ENCODE data around the gene GSE1. TPM values are rescaled to one million over a fixed set of nuclear protein-coding genes. Genes with fewer than 3 reads are reported as not detected.

Gene GSE1
- total and polyA plus RNA-seq, 2 of the 13 experiments (the other 11 are each of a cell fraction or from before 2014, with no cell fraction given), result 16.1 to 31.2 TPM

DNA sequence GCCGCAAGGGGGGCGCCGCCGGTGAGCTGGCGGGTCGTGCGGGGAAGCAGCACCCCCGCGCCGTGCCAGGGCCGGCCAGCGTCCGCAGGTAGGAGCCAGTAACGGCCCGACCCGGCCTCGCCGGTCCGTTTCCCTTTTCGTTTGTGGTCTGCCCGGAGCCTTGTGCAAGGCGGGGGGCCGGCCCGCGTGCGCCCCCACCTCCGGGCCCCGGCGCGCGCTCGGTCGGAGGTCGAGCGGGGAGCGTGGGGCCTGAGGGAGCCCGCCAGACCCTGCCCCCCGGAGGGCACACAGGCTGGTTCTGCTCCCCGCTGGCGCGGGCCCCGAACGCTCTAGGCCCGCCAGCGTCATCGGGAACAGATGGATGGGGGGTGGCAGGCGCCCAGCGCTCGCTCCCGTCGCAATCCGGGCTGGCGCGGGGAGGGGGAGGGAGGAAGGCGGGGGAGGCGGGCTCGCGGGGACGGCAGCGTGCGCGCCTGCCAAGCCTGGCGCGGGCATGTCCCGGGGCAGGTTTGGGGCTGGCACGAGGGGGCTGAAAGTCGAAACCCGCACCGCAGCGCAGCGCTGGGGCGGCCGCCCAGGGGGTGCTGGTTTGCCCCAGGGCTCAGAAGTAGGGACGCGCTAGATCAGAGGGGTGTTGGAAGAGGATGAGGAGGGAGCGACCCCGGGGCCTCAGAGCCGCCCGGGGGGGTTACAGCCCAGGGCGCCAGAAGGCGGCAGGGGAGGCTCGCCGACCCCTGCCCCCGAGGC, 1.5 kb upstream of the GSE1 start (continued):
- TF ChIP-seq AHDC1 (CRISPR knock-in tag; IDR thresholded peaks at IDR 0.05; ENCODE audit: borderline replicate concordance), result no peak
- TF ChIP-seq ZNF629 (CRISPR knock-in tag; conservative IDR thresholded peaks at IDR 0.05), result no peak
- peak; percentile 66; the same call in 1 of the 2 replicates for TF ChIP-seq ZNF652 (CRISPR knock-in tag; IDR thresholded peaks at IDR 0.05; ENCODE audit: borderline replicate concordance, low read depth)
- TF ChIP-seq ZNF720 (CRISPR knock-in tag; IDR thresholded peaks at IDR 0.05), result no peak
- TF ChIP-seq AGO1 (IDR thresholded peaks at IDR 0.05; ENCODE audit: low read depth, low read length, poor library complexity, severe bottlenecking), result peak; percentile 11
- peak; percentile 21; the same call in 1 of the 2 replicates for TF ChIP-seq HDAC1 (CRISPR knock-in tag; IDR thresholded peaks at IDR 0.05)
- TF ChIP-seq RFX5 (IDR thresholded peaks at IDR 0.05; ENCODE audit: low read depth, low read length), result no peak
- TF ChIP-seq, protein P1, sequence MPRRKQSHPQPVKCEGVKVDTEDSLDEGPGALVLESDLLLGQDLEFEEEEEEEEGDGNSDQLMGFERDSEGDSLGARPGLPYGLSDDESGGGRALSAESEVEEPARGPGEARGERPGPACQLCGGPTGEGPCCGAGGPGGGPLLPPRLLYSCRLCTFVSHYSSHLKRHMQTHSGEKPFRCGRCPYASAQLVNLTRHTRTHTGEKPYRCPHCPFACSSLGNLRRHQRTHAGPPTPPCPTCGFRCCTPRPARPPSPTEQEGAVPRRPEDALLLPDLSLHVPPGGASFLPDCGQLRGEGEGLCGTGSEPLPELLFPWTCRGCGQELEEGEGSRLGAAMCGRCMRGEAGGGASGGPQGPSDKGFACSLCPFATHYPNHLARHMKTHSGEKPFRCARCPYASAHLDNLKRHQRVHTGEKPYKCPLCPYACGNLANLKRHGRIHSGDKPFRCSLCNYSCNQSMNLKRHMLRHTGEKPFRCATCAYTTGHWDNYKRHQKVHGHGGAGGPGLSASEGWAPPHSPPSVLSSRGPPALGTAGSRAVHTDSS (CRISPR knock-in tag; conservative IDR thresholded peaks at IDR 0.05), result no peak
- peak; percentile 11; the same call in 1 of the 2 replicates for TF ChIP-seq FOXO1 (CRISPR knock-in tag; IDR thresholded peaks at IDR 0.05)
- 0 out of 2 replicates have a peak, but pooled peaks have one; percentile 24 for TF ChIP-seq ZNF275 (CRISPR knock-in tag; IDR thresholded peaks at IDR 0.05; ENCODE audit: borderline replicate concordance)
- TF ChIP-seq ZNF160 (CRISPR knock-in tag; IDR thresholded peaks at IDR 0.05), result peak; percentile 6; the same call in 1 of the 2 replicates
- 0 out of 2 replicates have a peak, but pooled peaks have one; percentile 72 for TF ChIP-seq SP5 (CRISPR knock-in tag; IDR thresholded peaks at IDR 0.05; ENCODE audit: borderline replicate concordance, low read depth)
- TF ChIP-seq ZMAT3 (CRISPR knock-in tag; conservative IDR thresholded peaks at IDR 0.05), result peak; percentile 67; the same call in 1 of the 2 replicates
- TF ChIP-seq SIX4 (CRISPR knock-in tag; IDR thresholded peaks at IDR 0.05), result no peak
- TF ChIP-seq GABPB1 (CRISPR knock-in tag; IDR thresholded peaks at IDR 0.05), result peak; percentile 61; the same call in 1 of the 2 replicates
- no peak; the same call in none of the 2 replicates for TF ChIP-seq FOXC1 (CRISPR knock-in tag; IDR thresholded peaks at IDR 0.05; ENCODE audit: borderline replicate concordance)
- TF ChIP-seq ZNF33B (CRISPR knock-in tag; IDR thresholded peaks at IDR 0.05), result no peak
- 0 out of 2 replicates have a peak, but pooled peaks have one; percentile 13 for TF ChIP-seq GATAD2A (CRISPR knock-in tag; IDR thresholded peaks at IDR 0.05)
- TF ChIP-seq, protein P2, sequence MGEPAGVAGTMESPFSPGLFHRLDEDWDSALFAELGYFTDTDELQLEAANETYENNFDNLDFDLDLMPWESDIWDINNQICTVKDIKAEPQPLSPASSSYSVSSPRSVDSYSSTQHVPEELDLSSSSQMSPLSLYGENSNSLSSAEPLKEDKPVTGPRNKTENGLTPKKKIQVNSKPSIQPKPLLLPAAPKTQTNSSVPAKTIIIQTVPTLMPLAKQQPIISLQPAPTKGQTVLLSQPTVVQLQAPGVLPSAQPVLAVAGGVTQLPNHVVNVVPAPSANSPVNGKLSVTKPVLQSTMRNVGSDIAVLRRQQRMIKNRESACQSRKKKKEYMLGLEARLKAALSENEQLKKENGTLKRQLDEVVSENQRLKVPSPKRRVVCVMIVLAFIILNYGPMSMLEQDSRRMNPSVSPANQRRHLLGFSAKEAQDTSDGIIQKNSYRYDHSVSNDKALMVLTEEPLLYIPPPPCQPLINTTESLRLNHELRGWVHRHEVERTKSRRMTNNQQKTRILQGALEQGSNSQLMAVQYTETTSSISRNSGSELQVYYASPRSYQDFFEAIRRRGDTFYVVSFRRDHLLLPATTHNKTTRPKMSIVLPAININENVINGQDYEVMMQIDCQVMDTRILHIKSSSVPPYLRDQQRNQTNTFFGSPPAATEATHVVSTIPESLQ (CRISPR knock-in tag; conservative IDR thresholded peaks at IDR 0.05), result no peak
- TF ChIP-seq ARNT (IDR thresholded peaks at IDR 0.05), result no peak
